K562 (cell line): Measurements from ENCODE around the gene TNK2. TPM values are rescaled to one million over a fixed set of nuclear protein-coding genes. Genes with fewer than 3 reads are reported as not detected.

Experiments used
- CTBP1 ChIP-seq: fragments of 450-650 bp; IDR thresholded peaks from 2 replicates; pipeline ENCODE4 v1.6.1; 2016; ENCODE audit warnings: borderline replicate concordance
- CXXC5 ChIP-seq: fragments of 250-450 bp; sonication (Bioruptor Pico); IDR thresholded peaks from 2 replicates; pipeline ENCODE4 v1.8.0; 2022; ENCODE audit warnings: inconsistent platforms, mild to moderate bottlenecking, moderate library complexity
- HDAC1 ChIP-seq, 2 experiments: fragments of 450-650 bp; IDR thresholded peaks; 2 replicates each; pipeline ENCODE4 v1.6.1; 2016 to 2017; ENCODE audit warnings: inconsistent platforms in 1 of 2, mild to moderate bottlenecking in 1 of 2, moderate library complexity in 1 of 2
- HDAC8 ChIP-seq: fragments of 450-650 bp; IDR thresholded peaks from 2 replicates; pipeline ENCODE4 v1.6.1; 2016; ENCODE audit warnings: mild to moderate bottlenecking, missing genetic modification characterization, moderate library complexity, missing compliant biosample characterization
- HNRNPLL ChIP-seq: fragments of 200-400 bp; formaldehyde crosslinking; IDR thresholded peaks from 2 replicates; pipeline ENCODE4 v1.6.1; 2017; ENCODE audit warnings: low read length, low read depth, mild to moderate bottlenecking; ENCODE audit not compliant: poor library complexity, severe bottlenecking
- KAT7 ChIP-seq: sonication (generic); formaldehyde crosslinking; IDR thresholded peaks from 2 replicates; pipeline ENCODE4 v1.8.0; 2022; ENCODE audit warnings: missing genetic modification reagents, mild to moderate bottlenecking, borderline replicate concordance
- MEIS2 ChIP-seq: fragments of 450-650 bp; IDR thresholded peaks from 2 replicates; pipeline ENCODE4 v1.6.1; 2014; ENCODE audit warnings: mild to moderate bottlenecking; ENCODE audit not compliant: partially characterized antibody
- USF1 ChIP-seq: sonication (generic); formaldehyde crosslinking; IDR thresholded peaks from 2 replicates; pipeline ENCODE4 v1.9.0; 2022; ENCODE audit warnings: mild to moderate bottlenecking, missing genetic modification reagents
- ZBTB33 ChIP-seq: sonication (generic); formaldehyde crosslinking; IDR thresholded peaks from 2 replicates; pipeline ENCODE4 v1.8.1; 2023; ENCODE audit warnings: mild to moderate bottlenecking, missing genetic modification reagents
- ZFP91 ChIP-seq: sonication (generic); formaldehyde crosslinking; IDR thresholded peaks from 2 replicates; pipeline ENCODE4 v1.8.0; 2022; ENCODE audit warnings: mild to moderate bottlenecking, missing genetic modification reagents
- ZNF197 ChIP-seq: fragments of 200-800 bp; sonication (Bioruptor generic); IDR thresholded peaks from 2 replicates; pipeline ENCODE4 v1.6.1; 2016; ENCODE audit warnings: low read depth, missing genetic modification characterization, missing compliant biosample characterization
- ZNF318 ChIP-seq, 2 experiments: fragments of 450-650 bp; IDR thresholded peaks; 2 replicates each; pipeline ENCODE4 v1.6.1; 2016; ENCODE audit warnings: mild to moderate bottlenecking in 2 of 2, borderline replicate concordance in 1 of 2, low read depth in 1 of 2, moderate library complexity in 1 of 2
- ZNF830 ChIP-seq: fragments of 250-450 bp; sonication (Bioruptor Pico); IDR thresholded peaks from 2 replicates; pipeline ENCODE4 v1.5.0; 2021; ENCODE audit warnings: mild to moderate bottlenecking
- polyA plus RNA-seq, 8 experiments: library from polyadenylated mRNA; depleted of rRNA in 4 of 8; stranded (reverse) in 5 of 8; unstranded in 3 of 8; fragments of >200 nt; fragmentation: Nextera tagmentation in 2 of 8; fragmentation: Illumina TruSeq in 1 of 8; extraction: Ambion mirVana in 2 of 8; extraction: Trizol in 1 of 8; gene quantifications; 2 replicates each; pipeline versions ENCODE4 v1.2.1 to v1.2.3, GENCODE V29; 2011 to 2014; ENCODE audit warnings: inconsistent platforms in 1 of 8, missing spikeins in 1 of 8
- total RNA-seq, 7 experiments: library from RNA; depleted of rRNA in 6 of 7; stranded (reverse); fragments of >200 nt in 6 of 7; fragmentation: Illumina TruSeq in 2 of 7; extraction: Trizol in 2 of 7; gene quantifications; 2 replicates each; pipeline versions ENCODE4 v1.2.1 to v1.2.3, GENCODE V29; 2011 to 2021; ENCODE audit warnings: low replicate concordance in 1 of 7

The TNK2 gene
- total and polyA plus RNA-seq, 9 of the 15 experiments (the other 6 are each of a cell fraction or from before 2014, with no cell fraction given) = 0.03 to 33.8 (median 6.5) TPM

- no peak for TF ChIP-seq ZNF197 (CRISPR knock-in tag)
- TF ChIP-seq ZBTB33 = peak; percentile 8; the same call in 1 of the 2 replicates
- TF ChIP-seq ZNF830 (CRISPR knock-in tag) = no peak
- TF ChIP-seq HDAC1 (IDR thresholded peaks at IDR 0.05) = peak in 1 of 2 experiments; percentile 1; a peak in 1 of 4 replicates
- peak; percentile 72 for TF ChIP-seq CXXC5 (CRISPR knock-in tag)
- peak; percentile 97 for TF ChIP-seq USF1 (CRISPR knock-in tag)
- TF ChIP-seq KAT7 = peak; percentile 75; the same call in 1 of the 2 replicates
- peak in 1 of 2 experiments; percentile 53; a peak in 1 of 4 replicates for TF ChIP-seq ZNF318 (IDR thresholded peaks at IDR 0.05; ENCODE audit: borderline replicate concordance in 1 of 2, low read depth in 1 of 2)
- TF ChIP-seq HDAC8 (tag) = no peak
- TF ChIP-seq CTBP1 = peak; percentile 56; the same call in 1 of the 2 replicates
- peak; percentile 60 for TF ChIP-seq HNRNPLL
- peak; percentile 86 for TF ChIP-seq MEIS2
- TF ChIP-seq ZFP91 (CRISPR knock-in tag) = 0 out of 2 replicates have a peak, but pooled peaks have one; percentile 63
Measured at GRCh38 chr3:195907934-195908693, at the start of gene TNK2 (continued).
